Breast epithelium (tissue), 4 donors: ENCODE data around the gene FGF21. TPM values are rescaled to one million over a fixed set of nuclear protein-coding genes. Genes with fewer than 3 reads are reported as not detected.

Experiments used
- DNase-seq, 2 donors: peaks; one replicate each; pipeline ENCODE4 v3.0.0-alpha.2; 2019; ENCODE audit warnings: low spot score in 2 of 2
- H3K27ac ChIP-seq, 2 donors: fragments of 200-600 bp; sonication (generic) in 1 of 2; one replicate each; pipeline ENCODE4 v1.5.1; 2016 to 2019; ENCODE audit warnings: mild to moderate bottlenecking in 1 of 2
- H3K27me3 ChIP-seq, 2 donors: fragments of 200-600 bp; sonication (generic) in 1 of 2; one replicate each; pipeline versions ENCODE4 v1.5.1 to v1.6.0; 2017 to 2019; ENCODE audit warnings: control low read depth in 1 of 2, mild to moderate bottlenecking in 1 of 2
- H3K36me3 ChIP-seq: fragments of 200-600 bp; one replicate; pipeline ENCODE4 v1.5.1; 2019
- H3K4me1 ChIP-seq, 2 donors: fragments of 200-600 bp; sonication (generic); one replicate each; pipeline ENCODE4 v1.5.1; 2016 to 2019; ENCODE audit warnings: control low read depth in 1 of 2
- H3K4me3 ChIP-seq, 3 donors: fragments of 200-600 bp; sonication (generic); 1 replicate in 2 of 3; 2 replicates in 1 of 3; pipeline ENCODE4 v1.5.1; 2016 to 2019; ENCODE audit warnings: mild to moderate bottlenecking in 3 of 3, moderate library complexity in 2 of 3
- H3K9me3 ChIP-seq, 2 donors: fragments of 200-600 bp; sonication (generic) in 1 of 2; one replicate each; pipeline ENCODE4 v1.5.1; 2016 to 2019; ENCODE audit warnings: control low read depth in 1 of 2
- POLR2A ChIP-seq: fragments of 450-650 bp; IDR thresholded peaks from one replicate; pipeline ENCODE4 v1.6.1; 2016; ENCODE audit warnings: antibody characterized with exemption, mild to moderate bottlenecking, moderate library complexity
- POLR2AphosphoS5 ChIP-seq, 3 donors: sonication (generic); formaldehyde crosslinking; IDR thresholded peaks; one replicate each; pipeline ENCODE4 v1.6.1; 2017; ENCODE audit warnings: antibody characterized with exemption in 3 of 3
- intact Hi-C: fragments of 100-400 bp; cut with DNase I; formaldehyde crosslinking; loops from one replicate; pipeline ENCODE4 v1.15.1; 2023; ENCODE audit warnings: low total_unique reads
- total RNA-seq, 3 donors: library from RNA; depleted of rRNA; stranded (reverse); fragments of >200 nt; gene quantifications; one replicate each; pipeline ENCODE4 v1.1.0, GENCODE V29; 2016
- TF ChIP-seq, protein P1 (sequence below), 3 donors: fragments of 450-650 bp; IDR thresholded peaks; one replicate each; pipeline ENCODE4 v1.5.1; 2016 to 2017; ENCODE audit warnings: antibody characterized with exemption in 3 of 3, mild to moderate bottlenecking in 3 of 3, moderate library complexity in 3 of 3

The FGF21 gene
- total RNA-seq, 3 donors from 2014 or later, result not detected

DNA sequence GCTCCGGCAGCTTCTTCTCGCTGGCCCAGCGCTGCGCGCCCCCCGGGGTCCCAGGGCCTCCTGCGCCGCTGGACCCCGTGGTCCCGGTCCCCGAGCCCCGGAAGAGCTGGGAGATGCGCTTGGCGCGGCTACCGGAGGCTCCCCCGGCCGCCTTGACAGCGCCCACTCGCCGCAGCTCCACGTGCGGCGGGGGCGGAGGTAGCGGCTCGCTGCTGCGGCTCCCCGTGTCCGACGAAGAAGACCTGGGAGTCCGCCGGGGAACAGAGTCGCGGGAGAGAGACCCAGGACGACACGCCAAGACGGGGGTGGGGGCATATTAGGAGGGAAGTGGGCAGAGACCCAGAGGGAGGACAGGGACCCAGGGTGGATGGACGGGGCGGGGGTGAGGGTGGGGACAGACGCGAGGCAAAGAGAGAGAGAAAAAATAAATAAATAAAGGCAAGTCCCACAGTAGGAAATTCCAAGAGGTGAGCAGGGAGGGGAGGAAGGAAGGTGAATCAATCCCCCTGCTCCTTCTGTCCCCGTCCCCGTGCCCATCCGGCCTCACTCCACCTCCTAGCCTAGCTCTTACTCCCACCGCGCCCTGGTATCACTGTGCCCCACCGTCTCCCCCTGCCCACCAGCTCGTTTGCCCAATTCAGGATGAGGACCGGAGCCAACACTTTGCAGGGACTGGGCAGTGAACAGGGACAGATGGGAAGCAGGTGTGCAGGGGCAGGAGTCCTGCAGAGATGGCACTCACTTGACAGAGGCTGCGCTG, 15.7 kb upstream of the FGF21 start:
- H3K27me3 ChIP-seq, result no peaks in the 10 kb centered on the region
- no peaks in the 10 kb centered on the region for H3K4me1 ChIP-seq
- peak overlapping the region; percentile 50 to 81 (median 68) for H3K4me3 ChIP-seq
- TF ChIP-seq POLR2AphosphoS5 (IDR thresholded peaks at IDR 0.05), result no peak
- TF ChIP-seq, protein P1, sequence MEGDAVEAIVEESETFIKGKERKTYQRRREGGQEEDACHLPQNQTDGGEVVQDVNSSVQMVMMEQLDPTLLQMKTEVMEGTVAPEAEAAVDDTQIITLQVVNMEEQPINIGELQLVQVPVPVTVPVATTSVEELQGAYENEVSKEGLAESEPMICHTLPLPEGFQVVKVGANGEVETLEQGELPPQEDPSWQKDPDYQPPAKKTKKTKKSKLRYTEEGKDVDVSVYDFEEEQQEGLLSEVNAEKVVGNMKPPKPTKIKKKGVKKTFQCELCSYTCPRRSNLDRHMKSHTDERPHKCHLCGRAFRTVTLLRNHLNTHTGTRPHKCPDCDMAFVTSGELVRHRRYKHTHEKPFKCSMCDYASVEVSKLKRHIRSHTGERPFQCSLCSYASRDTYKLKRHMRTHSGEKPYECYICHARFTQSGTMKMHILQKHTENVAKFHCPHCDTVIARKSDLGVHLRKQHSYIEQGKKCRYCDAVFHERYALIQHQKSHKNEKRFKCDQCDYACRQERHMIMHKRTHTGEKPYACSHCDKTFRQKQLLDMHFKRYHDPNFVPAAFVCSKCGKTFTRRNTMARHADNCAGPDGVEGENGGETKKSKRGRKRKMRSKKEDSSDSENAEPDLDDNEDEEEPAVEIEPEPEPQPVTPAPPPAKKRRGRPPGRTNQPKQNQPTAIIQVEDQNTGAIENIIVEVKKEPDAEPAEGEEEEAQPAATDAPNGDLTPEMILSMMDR (IDR thresholded peaks at IDR 0.05), result no peak
- no peak for TF ChIP-seq POLR2A
- H3K9me3 ChIP-seq, result no peaks in the 10 kb centered on the region
- H3K36me3 ChIP-seq, result no peaks in the 10 kb centered on the region
- H3K27ac ChIP-seq, result peak overlapping the region; percentile 76
- no peak for DNase-seq
- intact Hi-C loops, result no loop called here

DNA sequence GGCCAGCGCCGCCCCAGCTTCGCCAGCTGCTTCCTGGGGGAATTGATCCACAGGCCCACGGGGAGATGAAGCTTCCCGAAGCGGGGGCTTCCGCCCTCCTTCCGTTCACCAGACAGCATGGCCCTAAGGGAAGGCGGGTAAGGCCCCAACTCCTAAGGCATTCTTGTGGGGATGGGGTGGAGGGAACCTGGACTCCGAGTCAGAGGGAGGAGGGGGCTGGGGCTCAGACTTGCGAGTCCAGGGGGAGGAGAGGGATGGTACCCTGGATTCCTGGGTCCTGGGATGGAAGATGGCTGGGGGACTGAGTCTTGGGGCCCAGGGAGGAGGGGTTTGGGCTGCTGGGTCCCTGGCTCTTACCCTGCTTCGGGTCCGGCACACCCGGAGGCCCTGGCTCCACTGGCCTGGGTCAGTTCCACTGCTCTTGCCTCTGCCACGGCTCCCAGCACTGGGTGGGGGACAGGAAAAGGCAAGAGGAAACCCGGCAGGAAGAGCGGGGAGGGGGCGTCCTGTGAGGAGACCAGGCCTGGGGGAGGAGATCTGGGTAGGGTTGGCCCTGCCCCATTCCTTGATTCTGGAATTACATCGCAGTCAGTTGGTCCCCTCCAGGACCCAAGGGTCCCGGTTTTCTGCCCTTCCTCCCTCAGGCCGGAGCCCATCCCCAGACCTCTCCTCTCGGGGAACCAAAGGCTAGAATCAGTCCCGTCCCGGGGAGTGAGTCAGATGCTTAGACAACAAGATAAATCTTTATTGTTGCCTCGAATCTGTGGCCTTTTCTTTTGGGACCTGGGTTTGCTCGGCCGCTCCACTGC, 15.0 kb upstream of the FGF21 start, which contains the start of gene RASIP1:
RASIP1 (minus strand) TSS at position 447 of the 809 bp plus-strand sequence; CDS start at position 119, 328 bp downstream.
- H3K27me3 ChIP-seq, result no peaks in the 10 kb centered on the region
- H3K4me1 ChIP-seq, result no peaks in the 10 kb centered on the region
- H3K27ac ChIP-seq, result peak within 1 kb of the TSS; percentile 76
- peak within 1 kb of the TSS; percentile 50 to 81 (median 68) for H3K4me3 ChIP-seq
- DNase-seq, result no peak
- TF ChIP-seq POLR2AphosphoS5 (IDR thresholded peaks at IDR 0.05) (no peak), POLR2A (no peak)
- TF ChIP-seq, protein P1 (IDR thresholded peaks at IDR 0.05), result no peak
- intact Hi-C loops, result no loop called here
- H3K9me3 ChIP-seq, result no peaks in the 10 kb centered on the region
- H3K36me3 ChIP-seq, result no peaks in the 10 kb centered on the region

DNA sequence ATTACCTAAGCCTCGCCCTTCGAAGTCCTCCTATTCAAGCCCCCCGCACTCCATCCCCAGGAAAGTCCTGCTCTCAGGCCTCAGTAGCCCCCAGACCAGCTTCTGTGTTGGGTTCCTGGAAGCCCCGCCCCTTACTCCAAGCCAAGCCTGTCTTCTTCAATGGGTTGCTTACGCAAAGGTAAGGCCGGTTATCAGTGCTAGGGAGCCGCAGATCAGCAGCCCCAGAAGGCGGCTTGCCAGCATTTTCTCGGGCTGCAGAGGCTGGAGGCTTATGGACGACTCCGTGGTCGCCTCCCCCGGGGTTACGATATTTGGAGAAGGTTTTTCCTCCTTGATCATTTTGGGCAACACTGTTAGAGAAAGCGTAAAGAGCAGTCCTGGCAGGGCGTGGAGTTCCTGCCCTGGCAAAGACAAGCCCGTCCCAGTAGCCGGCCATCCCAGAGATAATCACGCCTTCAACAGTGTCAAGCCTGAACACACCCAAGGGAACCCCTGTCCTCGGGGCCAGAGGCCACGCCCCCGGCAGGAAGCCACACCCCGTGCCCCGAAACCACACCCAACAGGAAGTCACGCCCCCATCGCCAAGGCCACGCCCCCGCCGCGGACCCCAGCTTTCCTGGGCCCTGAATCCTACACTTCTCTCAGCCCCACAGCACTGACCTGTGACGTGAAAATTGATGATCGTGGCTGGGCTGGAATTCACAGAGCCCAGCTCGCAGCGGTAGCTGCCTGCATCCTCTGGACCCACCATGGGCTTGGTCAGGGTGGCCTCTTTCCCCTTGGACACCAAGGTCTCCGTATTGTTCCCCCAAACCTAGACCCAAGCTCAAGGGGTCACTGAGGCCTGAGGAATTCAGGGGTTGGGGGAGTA, 14.0 kb upstream of the FGF21 start:
- no peaks in the 10 kb centered on the region for H3K9me3 ChIP-seq
- H3K4me3 ChIP-seq, result peak overlapping the region in 2 of 3 donors; percentile 50 to 81
- no peaks in the 10 kb centered on the region for H3K27me3 ChIP-seq
- DNase-seq, result no peak
- TF ChIP-seq POLR2AphosphoS5 (IDR thresholded peaks at IDR 0.05) (no peak), POLR2A (no peak)
- TF ChIP-seq, protein P1 (IDR thresholded peaks at IDR 0.05), result no peak
- H3K27ac ChIP-seq, result peak overlapping the region; percentile 13 to 70
- intact Hi-C loops, result no loop called here
- H3K4me1 ChIP-seq, result no peaks in the 10 kb centered on the region
- H3K36me3 ChIP-seq, result no peaks in the 10 kb centered on the region

DNA sequence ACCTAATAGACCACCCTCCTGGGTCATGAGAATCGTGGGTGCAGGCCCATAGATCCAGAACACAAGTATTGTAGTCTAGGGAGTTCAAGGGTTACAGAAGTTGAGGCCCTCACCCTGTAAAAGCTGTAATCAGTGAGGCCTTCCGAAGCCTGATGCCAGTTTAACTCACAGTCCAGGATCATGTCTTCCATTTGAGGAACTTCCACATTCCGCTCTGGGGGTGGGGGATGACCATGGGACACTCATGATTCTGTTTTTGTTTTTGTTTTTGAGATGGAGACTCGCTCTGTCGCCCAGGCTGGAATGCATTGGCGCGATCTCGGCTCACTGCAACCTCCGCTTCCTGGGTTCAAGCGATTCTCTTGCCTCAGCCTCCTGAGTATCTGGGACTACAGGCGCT, 13.2 kb upstream of the FGF21 start:
- DNase-seq, result no peak
- H3K27ac ChIP-seq, result peak overlapping the region in 1 of 2 donors; percentile 70
- TF ChIP-seq POLR2AphosphoS5 (IDR thresholded peaks at IDR 0.05), result no peak
- TF ChIP-seq POLR2A, result no peak
- TF ChIP-seq, protein P1 (IDR thresholded peaks at IDR 0.05), result no peak
- H3K4me3 ChIP-seq, result no peak overlapping the region
- H3K9me3 ChIP-seq, result no peaks in the 10 kb centered on the region
- H3K4me1 ChIP-seq, result no peaks in the 10 kb centered on the region
- no peaks in the 10 kb centered on the region for H3K36me3 ChIP-seq
- intact Hi-C loops, result no loop called here
- no peaks in the 10 kb centered on the region for H3K27me3 ChIP-seq
